ENCODE measurements around the gene SELENOO. TPM values are rescaled to one million over a fixed set of nuclear protein-coding genes. Genes with fewer than 3 reads are reported as not detected.

SELENOO gene
- total and polyA plus RNA-seq, 2 of the 13 experiments (the other 11 are each of a cell fraction or from before 2014, with no cell fraction given): 14.4 to 19.0 TPM

DNA sequence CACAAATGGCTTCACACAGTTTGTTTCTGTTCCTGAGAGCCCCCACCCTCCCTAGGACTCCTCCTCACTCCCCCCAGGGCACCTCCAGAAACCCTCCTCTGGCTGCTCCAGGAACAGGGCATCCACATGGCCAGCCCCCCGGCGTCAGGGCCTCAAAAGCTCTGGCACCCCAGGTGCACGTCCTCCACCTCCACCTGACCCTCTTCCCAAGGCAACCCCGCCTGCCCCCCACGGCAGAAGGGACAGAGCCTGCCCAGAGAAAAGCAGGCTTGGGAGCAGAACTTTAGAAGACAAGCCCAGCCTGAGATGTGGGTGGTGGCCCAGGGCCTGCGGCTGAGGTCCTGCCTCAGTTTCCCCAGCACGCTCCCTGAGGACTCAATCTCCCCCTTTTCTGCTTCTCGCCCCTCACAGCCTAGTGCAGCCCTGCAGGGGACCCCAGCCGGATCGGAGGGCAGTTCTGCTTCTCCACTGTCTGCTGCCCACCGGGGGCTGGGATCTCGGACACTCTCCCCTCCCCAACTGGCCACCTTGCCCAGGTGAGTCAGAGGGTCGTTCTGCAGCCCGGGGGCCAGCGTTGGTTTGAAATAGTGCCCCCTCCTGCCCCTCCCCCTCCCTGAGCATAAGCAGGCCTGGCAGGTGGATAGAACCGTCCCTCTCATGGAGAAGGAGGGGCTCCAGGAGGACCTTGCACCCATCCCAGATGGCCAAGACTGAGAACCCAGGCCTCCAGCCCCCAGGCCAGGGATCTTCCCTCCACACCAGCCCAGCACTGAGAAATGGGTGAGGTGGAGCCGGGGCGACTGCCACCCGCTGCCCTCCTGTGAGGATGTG, 17.5 kb upstream of the SELENOO start (continued):
- TF ChIP-seq DZIP1 (CRISPR knock-in tag; IDR thresholded peaks at IDR 0.05): no peak
- peak; percentile 33 for TF ChIP-seq HNF4A (CRISPR knock-in tag; IDR thresholded peaks at IDR 0.05)
- TF ChIP-seq TBX2 (CRISPR knock-in tag; IDR thresholded peaks at IDR 0.05; ENCODE audit: borderline replicate concordance): 0 out of 2 replicates have a peak, but pooled peaks have one; percentile 16
- TF ChIP-seq, protein P1, sequence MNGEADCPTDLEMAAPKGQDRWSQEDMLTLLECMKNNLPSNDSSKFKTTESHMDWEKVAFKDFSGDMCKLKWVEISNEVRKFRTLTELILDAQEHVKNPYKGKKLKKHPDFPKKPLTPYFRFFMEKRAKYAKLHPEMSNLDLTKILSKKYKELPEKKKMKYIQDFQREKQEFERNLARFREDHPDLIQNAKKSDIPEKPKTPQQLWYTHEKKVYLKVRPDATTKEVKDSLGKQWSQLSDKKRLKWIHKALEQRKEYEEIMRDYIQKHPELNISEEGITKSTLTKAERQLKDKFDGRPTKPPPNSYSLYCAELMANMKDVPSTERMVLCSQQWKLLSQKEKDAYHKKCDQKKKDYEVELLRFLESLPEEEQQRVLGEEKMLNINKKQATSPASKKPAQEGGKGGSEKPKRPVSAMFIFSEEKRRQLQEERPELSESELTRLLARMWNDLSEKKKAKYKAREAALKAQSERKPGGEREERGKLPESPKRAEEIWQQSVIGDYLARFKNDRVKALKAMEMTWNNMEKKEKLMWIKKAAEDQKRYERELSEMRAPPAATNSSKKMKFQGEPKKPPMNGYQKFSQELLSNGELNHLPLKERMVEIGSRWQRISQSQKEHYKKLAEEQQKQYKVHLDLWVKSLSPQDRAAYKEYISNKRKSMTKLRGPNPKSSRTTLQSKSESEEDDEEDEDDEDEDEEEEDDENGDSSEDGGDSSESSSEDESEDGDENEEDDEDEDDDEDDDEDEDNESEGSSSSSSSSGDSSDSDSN (CRISPR knock-in tag; IDR thresholded peaks at IDR 0.05): no peak
- TF ChIP-seq, protein P2, sequence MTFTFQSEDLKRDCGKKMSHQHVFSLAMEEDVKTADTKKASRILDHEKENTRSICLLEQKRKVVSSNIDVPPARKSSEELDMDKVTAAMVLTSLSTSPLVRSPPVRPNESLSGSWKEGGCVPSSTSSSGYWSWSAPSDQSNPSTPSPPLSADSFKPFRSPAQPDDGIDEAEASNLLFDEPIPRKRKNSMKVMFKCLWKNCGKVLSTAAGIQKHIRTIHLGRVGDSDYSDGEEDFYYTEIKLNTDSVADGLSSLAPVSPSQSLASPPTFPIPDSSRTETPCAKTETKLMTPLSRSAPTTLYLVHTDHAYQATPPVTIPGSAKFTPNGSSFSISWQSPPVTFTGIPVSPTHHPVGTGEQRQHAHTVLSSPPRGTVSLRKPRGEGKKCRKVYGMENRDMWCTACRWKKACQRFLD (CRISPR knock-in tag; IDR thresholded peaks at IDR 0.05; ENCODE audit: borderline replicate concordance): no peak
- 0 out of 2 replicates have a peak, but pooled peaks have one; percentile 33 for TF ChIP-seq POGZ (CRISPR knock-in tag; IDR thresholded peaks at IDR 0.05)
- TF ChIP-seq ZFP82 (CRISPR knock-in tag; IDR thresholded peaks at IDR 0.05; ENCODE audit: borderline replicate concordance): no peak
- no peak for TF ChIP-seq ZFX (CRISPR knock-in tag; IDR thresholded peaks at IDR 0.05; ENCODE audit: low read depth)
- no peak for TF ChIP-seq ZSCAN9 (CRISPR knock-in tag; IDR thresholded peaks at IDR 0.05; ENCODE audit: borderline replicate concordance)
- no peak for TF ChIP-seq CHD4 (IDR thresholded peaks at IDR 0.05; ENCODE audit: borderline replicate concordance, low read length)
- TF ChIP-seq ARNT2 (CRISPR knock-in tag; IDR thresholded peaks at IDR 0.05; ENCODE audit: low read depth): no peak
- no peak for TF ChIP-seq ZNF563 (CRISPR knock-in tag; IDR thresholded peaks at IDR 0.05)
- TF ChIP-seq FOXA1 (IDR thresholded peaks at IDR 0.05): no peak
- TF ChIP-seq FOXA1 (CRISPR knock-in tag; IDR thresholded peaks at IDR 0.05): no peak
- TF ChIP-seq, protein P3, sequence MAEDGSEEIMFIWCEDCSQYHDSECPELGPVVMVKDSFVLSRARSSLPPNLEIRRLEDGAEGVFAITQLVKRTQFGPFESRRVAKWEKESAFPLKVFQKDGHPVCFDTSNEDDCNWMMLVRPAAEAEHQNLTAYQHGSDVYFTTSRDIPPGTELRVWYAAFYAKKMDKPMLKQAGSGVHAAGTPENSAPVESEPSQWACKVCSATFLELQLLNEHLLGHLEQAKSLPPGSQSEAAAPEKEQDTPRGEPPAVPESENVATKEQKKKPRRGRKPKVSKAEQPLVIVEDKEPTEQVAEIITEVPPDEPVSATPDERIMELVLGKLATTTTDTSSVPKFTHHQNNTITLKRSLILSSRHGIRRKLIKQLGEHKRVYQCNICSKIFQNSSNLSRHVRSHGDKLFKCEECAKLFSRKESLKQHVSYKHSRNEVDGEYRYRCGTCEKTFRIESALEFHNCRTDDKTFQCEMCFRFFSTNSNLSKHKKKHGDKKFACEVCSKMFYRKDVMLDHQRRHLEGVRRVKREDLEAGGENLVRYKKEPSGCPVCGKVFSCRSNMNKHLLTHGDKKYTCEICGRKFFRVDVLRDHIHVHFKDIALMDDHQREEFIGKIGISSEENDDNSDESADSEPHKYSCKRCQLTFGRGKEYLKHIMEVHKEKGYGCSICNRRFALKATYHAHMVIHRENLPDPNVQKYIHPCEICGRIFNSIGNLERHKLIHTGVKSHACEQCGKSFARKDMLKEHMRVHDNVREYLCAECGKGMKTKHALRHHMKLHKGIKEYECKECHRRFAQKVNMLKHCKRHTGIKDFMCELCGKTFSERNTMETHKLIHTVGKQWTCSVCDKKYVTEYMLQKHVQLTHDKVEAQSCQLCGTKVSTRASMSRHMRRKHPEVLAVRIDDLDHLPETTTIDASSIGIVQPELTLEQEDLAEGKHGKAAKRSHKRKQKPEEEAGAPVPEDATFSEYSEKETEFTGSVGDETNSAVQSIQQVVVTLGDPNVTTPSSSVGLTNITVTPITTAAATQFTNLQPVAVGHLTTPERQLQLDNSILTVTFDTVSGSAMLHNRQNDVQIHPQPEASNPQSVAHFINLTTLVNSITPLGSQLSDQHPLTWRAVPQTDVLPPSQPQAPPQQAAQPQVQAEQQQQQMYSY (CRISPR knock-in tag; IDR thresholded peaks at IDR 0.05): no peak
- TF ChIP-seq EZH2 (conservative IDR thresholded peaks at IDR 0.05; ENCODE audit: low read depth, low read length): no peak

Measured in HepG2 (cell line).